Stimulated activated CD4-positive, alpha-beta T cell treated with anti-CD3 and anti-CD28 coated beads, Interleukin-2, amount 100 ng/mL, for 24 hours (primary cell): ENCODE results near the gene CSH2.
A peak's percentile ranks its signal among the peaks of the same experiment; 100 is the strongest.

Experiments used
- DNase-seq, 2 donors: peaks; one replicate each; pipeline ENCODE4 v3.0.0-alpha.2; 2020

The CSH2 gene

DNA sequence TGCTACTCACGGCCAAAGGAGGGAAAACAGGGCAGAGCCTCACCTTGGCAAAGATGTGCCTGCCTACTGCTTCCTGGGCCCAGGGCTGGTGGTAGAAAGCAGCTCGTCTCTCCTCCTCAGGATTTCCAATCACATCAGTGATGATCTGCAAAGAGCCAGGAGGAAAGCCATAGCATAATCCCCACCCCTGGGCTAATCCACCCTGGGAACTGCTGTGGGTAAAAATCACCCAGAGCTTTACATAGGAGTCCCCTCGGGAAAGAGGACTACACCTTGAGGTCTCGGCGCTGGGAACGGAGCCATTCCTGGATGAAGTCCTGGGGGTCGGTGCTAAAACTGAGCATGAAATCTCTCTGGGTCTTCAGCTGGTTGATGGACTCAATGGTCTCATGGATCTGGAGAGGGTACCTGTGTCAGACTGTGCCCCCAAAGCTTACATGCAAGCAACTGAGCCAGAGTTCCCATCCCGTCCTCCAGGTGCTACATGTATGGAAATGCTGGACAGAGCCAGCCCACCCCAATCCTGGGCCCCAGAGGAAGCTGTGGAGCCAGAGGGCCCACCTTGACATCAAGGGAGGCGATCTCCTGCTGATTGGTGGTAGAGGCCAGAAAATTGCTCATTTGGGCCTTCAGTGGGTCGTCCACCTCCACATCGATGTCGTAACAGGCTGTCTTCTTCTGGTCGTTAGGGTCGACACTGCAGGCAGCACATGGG lies 40.3 kb downstream of the CSH2 start:
- DNase-seq = no peak

DNA sequence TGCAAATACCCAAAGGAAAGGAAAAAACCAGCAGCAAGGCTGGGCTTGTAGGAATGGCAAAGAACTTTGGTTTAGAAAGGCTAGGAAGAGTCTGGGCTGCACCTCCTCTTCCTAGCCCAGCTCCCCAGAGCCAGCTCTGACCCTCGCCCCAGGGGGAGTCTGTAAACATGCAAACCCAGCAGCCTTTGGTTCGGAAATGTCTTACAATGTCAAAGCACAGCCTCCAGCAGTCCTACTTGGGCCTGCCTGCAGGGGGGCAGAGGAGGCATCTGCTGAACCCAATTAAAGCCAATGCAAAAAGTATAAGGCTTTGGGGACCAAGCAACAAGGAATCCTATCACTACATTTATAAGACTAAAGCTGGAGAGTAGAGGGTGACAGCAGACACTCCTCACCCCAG lies 41.0 kb downstream of the CSH2 start:
- DNase-seq = no peak

GRCh38 chr17:63832014-63832413 lies 41.5 kb downstream of the CSH2 start:
- no peak for DNase-seq

DNA sequence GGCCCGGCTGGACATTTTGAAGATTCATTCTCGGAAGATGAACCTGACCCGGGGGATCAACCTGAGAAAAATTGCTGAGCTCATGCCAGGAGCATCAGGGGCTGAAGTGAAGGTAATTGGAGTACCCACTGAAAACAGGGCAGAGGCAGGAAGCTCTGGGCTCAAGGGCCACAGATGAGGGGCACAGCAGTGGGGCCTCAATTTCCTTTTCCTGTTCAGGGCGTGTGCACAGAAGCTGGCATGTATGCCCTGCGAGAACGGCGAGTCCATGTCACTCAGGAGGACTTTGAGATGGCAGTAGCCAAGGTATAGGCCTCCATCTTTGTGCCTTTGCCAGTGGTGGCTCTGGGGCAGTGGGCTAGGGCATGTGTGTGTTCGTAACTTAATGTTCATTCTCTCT lies 42.0 kb downstream of the CSH2 start:
- no peak for DNase-seq

GRCh38 chr17:63830904-63831491 lies 42.5 kb downstream of the CSH2 start:
- no peak for DNase-seq

GRCh38 chr17:63830278-63830677 lies 43.2 kb downstream of the CSH2 start:
- DNase-seq = no peak

DNA sequence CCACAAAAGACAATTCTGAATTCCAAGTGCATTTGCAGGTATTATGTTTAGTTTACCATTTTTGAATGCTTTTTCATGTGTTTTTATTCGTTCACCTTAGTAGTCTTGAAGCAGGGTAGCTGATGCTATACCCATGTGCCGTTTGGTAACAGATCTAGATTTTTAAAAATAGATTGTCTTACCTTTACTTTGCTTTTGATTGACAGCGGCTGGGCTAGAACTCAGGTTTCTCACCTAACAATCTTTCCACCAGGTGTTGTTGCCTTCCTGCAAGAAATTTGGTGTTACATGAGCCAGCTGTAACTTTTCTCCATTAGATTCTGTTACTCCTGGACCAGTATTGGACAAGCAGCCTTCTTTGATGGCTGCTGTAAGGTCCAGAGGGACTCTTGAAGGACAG lies 44.5 kb downstream of the CSH2 start:
- DNase-seq = no peak

DNA sequence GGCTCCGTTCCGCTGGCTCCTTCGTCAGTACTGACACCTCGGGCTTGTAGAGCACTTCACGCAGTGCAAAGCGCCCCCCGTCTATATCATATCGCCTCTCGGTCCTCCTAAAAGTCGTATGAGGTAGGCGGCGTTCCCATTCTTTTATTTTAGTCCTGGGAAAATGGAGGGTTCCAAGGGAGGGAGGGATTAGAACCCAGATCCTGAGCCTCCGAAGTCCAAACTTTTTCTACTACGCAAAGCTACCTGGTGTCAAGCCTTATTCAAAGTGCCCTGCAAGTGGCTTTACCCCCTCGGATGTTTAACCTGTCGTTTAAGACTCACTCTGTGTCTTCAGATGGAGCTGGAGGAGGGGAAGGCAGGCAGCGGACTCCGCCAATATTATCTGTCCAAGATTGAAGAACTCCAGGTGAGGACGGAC lies 45.7 kb downstream of the CSH2 start:
- DNase-seq = no peak

- DNase-seq = peak; percentile 93 to 97
Measured at GRCh38 chr17:63827002-63827800, 46.3 kb downstream of the CSH2 start, which contains the start of the genes FTSJ3 and PSMC5. Gene FTSJ3, minus strand, starts transcription at chr17:63827663. Its CDS starts 761 bp downstream, at chr17:63826902. Gene PSMC5, plus strand, starts transcription at chr17:63827431. Its CDS starts 60 bp downstream, at chr17:63827491.

GRCh38 chr17:63826468-63827001 lies 46.9 kb downstream of the CSH2 start:
- DNase-seq = no peak

DNA sequence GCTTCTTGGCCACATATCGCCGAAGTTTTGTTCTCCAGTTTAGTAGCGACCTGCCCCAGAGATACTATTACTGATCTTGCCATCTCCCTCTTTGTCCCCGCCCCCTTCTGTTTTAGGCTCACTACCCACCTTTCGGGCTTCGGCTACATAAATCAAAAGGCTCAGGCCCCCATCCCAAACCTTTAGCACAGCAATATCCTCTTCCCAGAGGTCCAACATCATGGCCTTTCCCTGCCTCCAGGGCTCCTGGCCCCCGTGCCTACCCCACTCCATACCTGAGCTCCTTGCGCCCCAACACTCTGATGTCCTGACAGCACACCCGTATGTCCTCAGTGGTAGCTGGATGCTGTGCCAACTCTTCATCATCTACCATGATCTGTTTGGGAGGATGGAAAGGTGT lies 49.1 kb downstream of the CSH2 start:
- no peak for DNase-seq

DNA sequence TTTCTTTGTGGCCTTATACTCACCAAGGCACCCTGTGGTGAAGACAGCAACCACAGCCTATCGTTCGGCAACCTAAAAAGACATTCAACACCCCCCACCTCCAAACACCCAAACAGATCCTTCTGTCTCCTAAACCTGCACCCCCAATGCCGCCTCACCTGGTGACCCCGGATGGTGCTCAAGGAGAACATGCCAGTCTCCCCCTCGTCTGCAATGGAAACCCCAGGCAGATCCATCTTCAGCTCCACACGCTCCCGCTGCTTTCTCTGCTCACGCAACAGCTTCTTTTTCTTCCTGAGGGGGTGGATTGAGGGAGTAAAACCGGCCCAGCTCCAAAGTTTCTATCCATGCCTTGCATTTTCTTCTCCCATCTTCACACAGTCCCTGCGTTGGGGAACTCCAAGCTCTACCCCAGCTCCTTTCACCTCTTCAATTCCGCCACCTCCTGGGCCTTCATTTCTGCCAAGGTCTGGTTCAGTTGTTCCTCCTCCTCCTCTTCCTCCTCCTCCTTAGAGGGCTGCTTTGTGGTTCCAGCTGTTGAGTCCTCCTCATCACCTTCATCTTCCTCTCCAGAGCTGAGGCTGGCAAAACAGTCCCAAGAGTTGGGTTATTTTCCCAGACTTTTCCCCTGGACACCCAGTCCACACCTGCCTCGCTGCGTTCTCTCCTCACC lies 49.7 kb downstream of the CSH2 start:
- DNase-seq = no peak

GRCh38 chr17:63822537-63822936 lies 50.9 kb downstream of the CSH2 start:
- DNase-seq = no peak
